ENCODE measurements around the gene TRAPPC1. TPM values are rescaled to one million over a fixed set of nuclear protein-coding genes. Genes with fewer than 3 reads are reported as not detected.

TRAPPC1 gene
- total and polyA plus RNA-seq, 2 of the 8 experiments (the other 6 are each of a cell fraction or from before 2014, with no cell fraction given), result 114 to 170 TPM

GRCh38 chr17:7893187-7893880, 38.4 kb downstream of the TRAPPC1 start (continued):
- no peak for TF ChIP-seq SAP30 (IDR thresholded peaks at IDR 0.05; ENCODE audit: insufficient read depth, insufficient replicate concordance, low read length)
